NCI-H1105 (cell line): ENCODE measurements around the gene UBAC2.

Source experiments
- DNase-seq: peaks from one replicate; lab custom pipeline; 2025; lab: John Stamatoyannopoulos, UW

UBAC2 gene

GRCh38 chr13:99313501-99313900 lies 112.8 kb downstream of the UBAC2 start:
- no peak for DNase-seq

GRCh38 chr13:99313941-99314340 lies 113.3 kb downstream of the UBAC2 start:
- no peak for DNase-seq

DNA sequence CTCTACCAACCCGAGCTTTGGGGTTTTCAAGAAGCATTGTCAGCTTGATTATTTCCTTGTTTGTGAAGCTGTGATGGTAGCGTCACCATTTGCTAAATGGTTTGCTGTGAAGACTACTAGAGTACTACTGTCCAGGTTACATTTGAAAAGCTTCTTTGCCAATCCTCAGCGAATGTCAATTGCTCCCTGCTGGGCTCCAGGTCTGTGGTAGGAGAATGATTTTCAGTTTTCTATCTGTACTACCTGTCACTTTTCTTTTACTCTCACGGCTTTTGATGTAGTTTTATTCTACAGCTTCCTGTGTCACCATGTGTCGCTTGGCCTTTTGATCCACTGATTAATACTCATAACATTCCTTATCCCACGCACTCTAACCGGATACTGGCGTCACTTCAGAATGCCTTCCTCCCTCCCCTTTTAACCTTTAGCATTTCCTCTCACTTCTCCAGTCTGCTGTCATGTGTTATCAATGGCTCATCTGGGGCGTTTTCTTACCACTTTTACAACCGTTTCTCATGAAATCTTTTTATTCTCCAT lies 114.1 kb downstream of the UBAC2 start:
- DNase-seq = no peak

- no peak for DNase-seq
Observed at GRCh38 chr13:99315186-99315585, 114.5 kb downstream of the UBAC2 start.

GRCh38 chr13:99316224-99316623 lies 115.6 kb downstream of the UBAC2 start:
- DNase-seq = no peak

GRCh38 chr13:99316657-99317256 lies 116.1 kb downstream of the UBAC2 start:
- DNase-seq = peak; percentile 17

- no peak for DNase-seq
Observed at GRCh38 chr13:99320693-99321481, 120.2 kb downstream of the UBAC2 start.

- DNase-seq = no peak
Observed at GRCh38 chr13:99321709-99322108, 121.1 kb downstream of the UBAC2 start.

- DNase-seq = no peak
Observed at GRCh38 chr13:99322297-99323103, 121.8 kb downstream of the UBAC2 start.

DNA sequence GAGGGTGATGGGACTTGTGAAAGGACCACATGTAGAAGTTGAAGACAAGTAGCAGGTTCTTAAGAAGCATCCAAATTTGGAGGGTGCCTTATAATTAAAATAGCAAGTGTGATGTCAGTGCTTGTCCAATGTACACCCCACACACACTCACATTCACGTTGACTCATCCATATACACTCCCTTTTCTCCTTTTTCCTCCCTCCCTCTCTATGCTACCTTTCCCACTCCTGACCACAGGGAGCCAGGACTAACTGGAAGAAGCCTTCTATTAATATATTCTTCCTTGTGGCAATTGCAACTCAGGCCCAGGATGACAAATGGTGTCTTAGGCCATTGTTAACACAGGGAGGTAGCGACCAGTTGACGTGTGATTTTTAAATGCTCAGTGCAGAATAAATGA lies 122.8 kb downstream of the UBAC2 start:
- DNase-seq = no peak

GRCh38 chr13:99326012-99326411 lies 125.4 kb downstream of the UBAC2 start:
- DNase-seq = no peak

DNA sequence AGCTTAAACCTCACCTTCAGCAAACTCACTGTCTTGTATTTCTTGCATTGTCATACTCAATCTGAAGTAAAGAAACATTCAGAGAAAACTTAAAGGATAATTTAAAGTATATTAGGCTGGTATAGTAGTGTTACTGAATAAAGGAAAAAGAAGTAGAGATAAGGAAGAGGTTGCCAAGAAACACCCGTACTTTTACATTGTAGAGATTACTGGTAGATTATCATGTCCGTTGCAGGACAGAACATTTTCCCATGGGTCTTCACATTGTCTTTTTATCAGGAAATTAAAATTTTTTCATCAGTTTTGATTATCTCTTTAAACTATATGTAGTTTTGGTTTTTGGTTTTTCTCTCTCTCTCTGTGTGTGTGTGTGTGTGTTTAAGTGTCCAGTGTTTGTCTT lies 126.5 kb downstream of the UBAC2 start:
- DNase-seq = no peak

DNA sequence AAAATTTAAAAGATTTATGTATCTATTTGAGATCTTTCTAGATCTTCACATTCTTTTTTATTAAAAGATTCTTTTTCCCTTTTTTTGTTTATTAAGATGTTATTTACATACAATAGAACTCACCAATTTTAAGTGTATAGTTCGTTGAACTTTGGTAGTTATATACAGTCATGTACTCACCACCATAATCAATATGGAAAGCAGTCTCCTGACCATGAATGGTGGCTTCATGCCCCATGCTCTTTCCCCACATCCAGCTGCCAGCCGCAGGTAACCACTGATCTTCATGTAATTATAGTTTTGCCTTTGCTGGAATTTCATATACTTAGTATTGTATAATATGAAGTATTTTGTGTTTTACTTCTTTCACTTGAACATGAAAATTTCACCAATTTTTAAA lies 127.1 kb downstream of the UBAC2 start:
- no peak for DNase-seq

DNA sequence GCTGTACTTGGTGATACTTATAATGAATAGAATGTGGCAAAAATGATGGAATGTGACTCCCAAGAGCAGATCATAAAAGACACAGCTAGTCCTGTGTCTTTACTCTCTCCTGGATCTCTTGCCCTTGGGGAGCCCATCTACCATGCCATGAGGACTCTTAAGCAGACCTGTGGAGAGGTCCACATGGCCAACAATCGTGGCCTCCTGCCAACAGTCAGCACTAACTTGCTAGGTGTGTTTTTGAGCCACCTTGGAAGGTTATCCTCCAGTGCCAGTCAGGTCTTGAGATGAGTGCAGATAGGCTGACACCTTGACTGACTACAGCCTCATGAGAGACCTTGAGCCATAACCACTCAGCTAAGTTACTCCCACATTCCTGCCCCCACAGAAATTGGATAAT lies 128.8 kb downstream of the UBAC2 start:
- DNase-seq = no peak

DNA sequence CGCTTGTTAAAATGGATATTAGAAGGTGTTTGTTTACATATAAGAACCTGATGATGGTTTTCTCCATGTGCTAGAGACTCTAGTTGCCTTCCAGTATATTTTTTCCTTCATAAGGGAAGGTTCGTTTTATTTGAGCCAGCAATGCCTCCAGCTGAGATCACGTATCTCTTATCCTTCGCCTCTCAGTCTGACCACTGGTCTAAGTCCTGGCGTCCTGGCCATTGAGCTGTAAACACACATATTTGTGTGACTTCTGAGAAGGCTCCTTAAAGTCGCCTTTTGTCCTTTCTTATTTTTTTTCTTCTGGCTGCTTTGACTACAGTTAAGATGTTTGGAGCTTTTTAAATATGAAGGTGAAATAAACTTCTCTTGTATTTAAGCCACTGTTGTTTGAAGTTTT lies 130.3 kb downstream of the UBAC2 start:
- no peak for DNase-seq

- DNase-seq = no peak
Observed at GRCh38 chr13:99331881-99332293, 131.2 kb downstream of the UBAC2 start.

DNA sequence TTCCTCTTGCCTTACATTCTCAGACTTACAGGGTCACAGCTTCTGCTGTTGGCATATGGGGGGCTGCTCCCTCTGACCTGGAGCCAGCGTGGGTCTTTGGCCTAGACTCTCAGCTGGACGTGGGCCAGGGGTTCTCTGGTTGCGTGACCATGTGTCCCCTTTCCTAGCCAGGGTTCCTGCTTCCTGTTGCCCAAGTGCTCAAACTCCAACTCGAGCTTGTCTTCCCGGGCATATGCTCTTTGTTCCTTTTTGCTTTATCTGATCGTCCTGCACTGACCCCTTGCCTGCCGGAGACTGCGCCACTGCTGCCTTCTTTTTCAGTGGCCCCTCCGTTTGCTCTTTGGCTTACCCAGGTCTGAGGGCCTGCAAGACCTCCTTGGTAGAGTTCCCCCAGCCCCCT lies 131.8 kb downstream of the UBAC2 start:
- DNase-seq = no peak

DNA sequence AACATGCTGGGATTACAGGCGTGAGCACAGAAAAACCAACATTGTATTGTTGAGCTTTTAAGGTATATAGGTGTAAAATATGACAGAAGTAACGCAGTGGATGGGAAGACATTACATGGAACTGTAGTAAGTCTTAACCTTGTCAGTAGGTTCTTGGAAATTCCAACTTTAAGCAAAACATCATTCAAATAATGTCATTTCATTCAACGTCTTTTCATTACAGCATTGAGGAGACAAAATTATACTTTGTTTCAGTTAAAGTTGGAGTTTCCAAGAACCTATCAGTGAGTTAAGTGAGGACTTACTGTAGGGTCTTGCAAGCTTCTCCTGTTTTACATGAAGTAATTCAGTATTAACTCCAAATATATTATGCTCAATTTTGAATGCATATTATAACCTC lies 133.6 kb downstream of the UBAC2 start:
- no peak for DNase-seq

- no peak for DNase-seq
Observed at GRCh38 chr13:99335087-99335486, 134.4 kb downstream of the UBAC2 start.

- DNase-seq = no peak
Observed at GRCh38 chr13:99335603-99336002, 134.9 kb downstream of the UBAC2 start.

- no peak for DNase-seq
Observed at GRCh38 chr13:99339230-99339721, 138.6 kb downstream of the UBAC2 start.

DNA sequence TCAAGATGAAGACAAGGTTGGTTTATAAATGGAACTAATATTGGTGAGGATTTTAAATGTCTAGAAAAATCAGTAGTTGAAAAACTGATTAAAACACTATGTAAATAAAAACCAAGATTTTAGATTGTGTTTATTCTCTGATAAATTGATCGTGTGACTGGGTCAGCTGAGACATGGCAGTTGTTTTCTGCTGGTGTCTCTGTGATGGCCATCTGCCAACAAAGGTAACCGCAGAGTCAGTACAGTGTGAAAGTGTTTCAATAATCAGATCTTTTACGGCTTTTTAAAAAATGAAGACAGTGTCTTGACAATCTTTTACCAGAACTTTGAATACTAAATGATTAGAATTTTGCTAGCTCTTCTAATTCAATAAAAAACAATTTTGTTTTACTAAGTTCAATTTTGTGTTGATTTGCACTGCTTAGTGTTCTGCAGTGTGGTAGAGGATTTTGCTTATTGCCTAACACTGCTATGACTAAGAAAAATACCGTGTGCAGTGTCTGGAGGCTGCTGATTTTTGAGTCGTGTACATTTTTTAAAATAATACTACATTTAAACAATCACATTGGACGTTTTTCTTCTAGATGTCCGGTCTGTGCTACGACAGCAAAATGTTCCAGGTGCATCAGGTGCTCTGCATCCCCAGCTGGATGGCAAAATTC lies 139.2 kb downstream of the UBAC2 start:
- DNase-seq = no peak
